ENCODE measurements around the gene RABGAP1L.
"Not testable (repeated sequence)": the region's sequence is repeated elsewhere in the genome, so short reads cannot be mapped to it uniquely, and the experiment has no call there.

RABGAP1L gene

GRCh38 chr1:174543421-174543820 is 384.1 kb downstream of the RABGAP1L start:
- not testable (repeated sequence) for DNase-seq (ENCODE audit: low read depth in 1 of 2, low spot score in 1 of 2)

DNA sequence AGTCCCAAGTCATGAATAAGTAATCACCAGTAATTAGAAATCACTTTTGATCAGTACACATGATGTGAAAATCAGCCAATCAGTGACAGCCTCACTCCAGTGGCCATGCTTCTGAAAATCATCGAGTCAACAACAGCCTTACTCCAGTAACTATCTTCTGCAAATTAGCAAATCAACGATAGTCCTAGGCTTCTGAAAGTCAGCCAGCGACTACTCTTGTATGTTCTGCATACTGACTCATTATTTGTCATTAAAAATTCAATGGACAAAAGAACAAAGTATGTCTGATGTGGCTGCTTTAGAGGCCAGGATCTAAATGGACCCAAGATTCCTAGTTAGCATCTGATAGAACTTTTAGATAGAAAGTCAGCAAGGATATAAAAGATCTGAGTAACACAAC is 391.0 kb downstream of the RABGAP1L start:
- DNase-seq (ENCODE audit: low read depth in 1 of 2, low spot score in 1 of 2): no peak

DNA sequence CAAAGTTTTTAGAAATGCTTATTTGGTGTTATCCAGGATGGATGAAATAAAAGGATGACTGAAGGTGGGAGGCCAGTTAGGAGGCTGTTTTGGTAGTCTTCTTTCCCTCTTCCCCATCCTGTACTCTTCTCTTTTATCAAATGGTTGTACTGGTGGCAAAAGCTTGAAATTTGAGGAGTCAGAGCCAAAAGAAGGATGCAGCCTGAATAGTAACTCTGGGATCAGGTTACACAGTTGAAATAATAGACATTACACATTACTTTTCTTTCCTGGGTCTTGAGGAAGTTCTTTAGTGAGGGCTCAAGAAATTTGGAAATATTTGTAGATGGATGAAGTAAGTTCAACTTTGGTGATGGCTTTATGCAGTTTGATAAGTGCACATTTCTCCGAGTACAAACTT is 397.1 kb downstream of the RABGAP1L start:
- DNase-seq (ENCODE audit: low read depth in 1 of 2, low spot score in 1 of 2): no peak

DNA sequence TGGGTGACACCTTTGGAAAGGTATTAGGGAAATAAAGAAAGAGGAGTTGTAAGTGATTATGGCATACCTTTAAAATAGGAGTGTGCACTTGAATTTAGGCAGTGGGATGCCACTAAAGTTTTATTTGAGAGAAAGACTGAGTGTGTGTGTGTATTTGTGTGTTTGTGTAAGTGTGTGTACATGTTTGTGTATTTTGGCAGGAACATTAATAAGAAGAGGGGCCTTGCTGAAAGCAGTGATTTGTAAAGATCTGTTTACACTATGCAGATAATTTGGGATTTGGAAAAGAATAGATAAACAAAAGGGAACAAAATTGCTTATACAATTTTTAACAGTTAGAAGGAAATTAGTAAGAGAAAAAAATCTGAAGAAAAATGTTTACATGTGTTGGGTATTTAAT is 409.2 kb downstream of the RABGAP1L start:
- no peak for DNase-seq (ENCODE audit: low read depth in 1 of 2, low spot score in 1 of 2)

DNA sequence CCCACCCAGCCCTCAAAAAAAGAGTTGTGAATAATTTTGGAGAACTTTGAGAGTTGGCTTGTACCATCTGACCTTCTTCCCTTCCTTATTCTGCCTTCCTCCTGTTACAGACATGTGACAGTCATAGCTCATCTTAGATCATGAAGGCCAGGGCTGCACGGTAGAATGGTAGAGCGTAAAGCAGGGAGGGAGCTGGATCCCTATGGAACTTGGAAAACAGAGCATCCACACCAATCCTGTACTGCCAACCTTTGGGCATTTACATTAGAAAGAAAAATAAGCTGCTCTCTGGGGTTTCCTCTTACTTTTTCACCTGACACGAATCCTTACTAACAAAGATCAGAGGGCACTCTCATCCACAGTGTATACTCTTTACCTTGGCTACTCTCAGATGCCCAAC is 409.9 kb downstream of the RABGAP1L start:
- DNase-seq (ENCODE audit: low read depth in 1 of 2, low spot score in 1 of 2): no peak

GRCh38 chr1:174572771-174573170 is 413.5 kb downstream of the RABGAP1L start:
- DNase-seq (ENCODE audit: low read depth in 1 of 2, low spot score in 1 of 2): no peak

DNA sequence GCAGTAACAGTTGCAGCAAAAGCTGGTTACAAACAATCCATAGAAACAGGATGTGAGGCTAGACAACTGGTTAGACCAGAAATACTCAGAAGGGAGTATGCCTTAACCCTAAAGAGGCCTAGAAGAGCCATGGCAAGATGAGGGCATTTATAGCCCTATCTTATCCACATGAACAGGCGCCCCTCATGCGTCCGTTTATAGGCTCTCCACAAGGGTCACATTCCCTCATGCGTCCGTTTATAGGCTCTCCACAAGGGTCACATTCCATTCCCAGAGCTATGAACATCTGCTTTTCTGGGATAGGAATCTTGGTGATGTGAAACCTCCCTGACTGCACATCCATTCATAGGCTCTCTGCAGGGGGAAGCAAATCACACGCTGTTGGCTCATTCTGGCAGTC is 416.8 kb downstream of the RABGAP1L start:
- not testable (repeated sequence) for DNase-seq (ENCODE audit: low read depth in 1 of 2, low spot score in 1 of 2)

DNA sequence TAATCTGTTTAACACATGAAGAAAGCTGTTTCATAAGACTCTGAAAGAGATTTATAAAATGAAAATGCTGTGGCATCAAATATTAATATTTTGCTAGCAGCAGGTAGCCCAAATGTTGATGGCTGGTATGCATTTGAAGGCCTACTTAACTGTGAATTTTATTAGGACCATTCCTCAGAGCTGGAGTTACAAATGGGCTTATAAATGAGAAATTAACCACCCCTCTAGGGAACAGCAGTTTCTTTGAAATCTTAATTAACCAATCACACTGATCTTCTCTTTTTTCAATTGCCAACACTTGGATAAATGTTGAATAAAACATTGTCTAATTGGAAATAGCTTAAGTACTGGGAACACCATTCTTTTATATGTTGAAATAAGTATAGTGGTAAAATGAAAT is 418.4 kb downstream of the RABGAP1L start:
- no peak for DNase-seq (ENCODE audit: low read depth in 1 of 2, low spot score in 1 of 2)

- DNase-seq (ENCODE audit: low read depth in 1 of 2, low spot score in 1 of 2): no peak
Observed at GRCh38 chr1:174580801-174581200, 421.5 kb downstream of the RABGAP1L start.

GRCh38 chr1:174583316-174583715 is 424.0 kb downstream of the RABGAP1L start:
- DNase-seq (ENCODE audit: low read depth in 1 of 2, low spot score in 1 of 2): no peak

DNA sequence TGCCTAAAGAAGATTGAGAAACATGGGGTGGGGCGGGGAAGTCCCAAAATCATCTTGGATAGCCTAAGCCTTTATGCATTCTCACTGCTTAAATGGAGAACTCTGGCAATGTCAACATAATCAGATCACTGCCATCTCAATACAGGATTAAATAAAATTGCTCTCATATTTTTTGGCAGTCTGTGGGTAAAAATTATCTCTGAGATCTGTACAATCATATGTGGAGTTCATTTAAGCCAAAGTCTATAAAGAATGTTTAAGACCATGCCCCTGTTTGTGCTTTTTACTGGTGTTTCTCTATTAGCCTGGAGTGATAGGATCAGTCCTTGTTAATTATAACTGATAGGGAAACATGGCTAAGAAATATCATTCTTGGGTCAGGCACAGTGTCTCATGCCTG is 424.8 kb downstream of the RABGAP1L start:
- DNase-seq (ENCODE audit: low read depth in 1 of 2, low spot score in 1 of 2): no peak

DNA sequence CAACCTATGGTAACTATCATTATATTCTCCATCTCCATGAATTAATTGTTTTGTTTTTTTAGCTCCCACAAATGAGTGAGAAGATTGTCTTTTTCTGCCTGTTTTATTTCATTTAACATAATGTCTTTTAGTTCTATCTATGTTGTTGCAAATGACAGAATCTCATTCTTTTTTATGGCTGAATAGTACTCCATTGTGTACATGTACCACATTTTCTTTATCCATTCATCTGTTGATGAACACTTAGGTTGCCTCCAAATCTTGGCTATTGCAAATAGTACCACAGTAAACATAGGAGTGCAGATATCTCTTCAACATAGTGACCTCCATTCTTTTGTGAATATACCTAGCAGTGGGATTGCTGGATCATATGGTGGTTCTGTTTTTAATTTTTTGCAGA is 429.3 kb downstream of the RABGAP1L start:
- DNase-seq (ENCODE audit: low read depth in 1 of 2, low spot score in 1 of 2): not testable (repeated sequence)

DNA sequence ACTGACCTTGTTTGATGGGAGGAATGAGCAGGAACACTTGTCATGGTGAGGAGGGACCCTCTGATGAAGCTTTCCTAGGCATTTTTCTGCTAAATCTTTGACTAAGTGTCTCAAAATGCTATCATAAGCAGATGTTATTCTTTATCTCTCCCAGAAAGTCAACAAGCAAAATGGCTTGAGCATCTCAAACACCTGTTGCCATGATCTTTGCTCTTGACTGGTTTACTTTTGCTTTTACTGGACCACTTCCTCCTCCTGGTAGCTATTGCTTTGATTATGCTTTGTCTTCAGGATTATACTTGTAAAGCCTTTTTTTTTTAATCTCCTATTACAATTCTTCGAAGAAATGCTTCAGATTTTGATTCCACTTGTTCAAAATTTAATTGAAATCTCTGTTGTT is 445.9 kb downstream of the RABGAP1L start:
- DNase-seq (ENCODE audit: low read depth in 1 of 2, low spot score in 1 of 2): no peak

DNA sequence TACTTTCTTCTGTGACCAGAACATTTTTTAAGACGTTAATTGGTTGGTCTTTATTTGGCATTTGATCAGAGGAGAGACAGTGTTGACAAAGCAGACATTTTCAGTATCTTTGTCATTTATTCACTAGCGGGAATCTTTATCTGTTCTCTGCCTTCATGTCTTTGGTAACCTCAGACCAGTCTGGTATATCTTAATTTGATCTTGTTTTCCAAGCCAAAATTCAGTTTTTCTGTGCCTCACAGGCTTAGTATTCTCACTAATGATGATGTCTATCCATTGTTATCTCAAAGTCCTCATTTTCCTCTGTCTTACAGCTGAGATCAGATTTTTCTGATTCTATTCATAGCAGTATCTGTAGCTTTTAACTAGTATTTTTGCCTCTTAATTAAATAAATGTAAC is 447.2 kb downstream of the RABGAP1L start:
- DNase-seq (ENCODE audit: low read depth in 1 of 2, low spot score in 1 of 2): no peak

DNA sequence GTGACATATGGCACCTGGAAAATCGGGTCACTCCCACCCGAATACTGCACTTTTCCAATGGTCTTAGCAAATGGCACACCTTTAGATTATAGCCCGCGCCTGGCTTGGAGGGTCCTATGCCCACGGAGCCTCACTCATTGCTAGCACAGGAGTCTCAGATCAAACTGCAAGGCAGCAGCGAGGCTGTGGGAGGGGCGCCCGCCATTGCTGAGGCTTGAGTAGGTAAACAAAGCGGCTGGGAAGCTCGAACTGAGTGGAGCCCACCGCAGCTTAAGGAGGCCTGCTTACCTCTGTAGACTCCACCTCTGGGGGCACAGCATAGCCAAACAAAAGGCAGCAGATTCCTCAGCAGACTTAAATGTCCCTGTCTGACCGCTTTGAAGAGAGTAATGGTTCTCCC is 458.6 kb downstream of the RABGAP1L start:
- DNase-seq (ENCODE audit: low read depth in 1 of 2, low spot score in 1 of 2): not testable (repeated sequence)

- no peak for DNase-seq (ENCODE audit: low read depth in 1 of 2, low spot score in 1 of 2)
Observed at GRCh38 chr1:174623324-174624035, 464.2 kb downstream of the RABGAP1L start.

DNA sequence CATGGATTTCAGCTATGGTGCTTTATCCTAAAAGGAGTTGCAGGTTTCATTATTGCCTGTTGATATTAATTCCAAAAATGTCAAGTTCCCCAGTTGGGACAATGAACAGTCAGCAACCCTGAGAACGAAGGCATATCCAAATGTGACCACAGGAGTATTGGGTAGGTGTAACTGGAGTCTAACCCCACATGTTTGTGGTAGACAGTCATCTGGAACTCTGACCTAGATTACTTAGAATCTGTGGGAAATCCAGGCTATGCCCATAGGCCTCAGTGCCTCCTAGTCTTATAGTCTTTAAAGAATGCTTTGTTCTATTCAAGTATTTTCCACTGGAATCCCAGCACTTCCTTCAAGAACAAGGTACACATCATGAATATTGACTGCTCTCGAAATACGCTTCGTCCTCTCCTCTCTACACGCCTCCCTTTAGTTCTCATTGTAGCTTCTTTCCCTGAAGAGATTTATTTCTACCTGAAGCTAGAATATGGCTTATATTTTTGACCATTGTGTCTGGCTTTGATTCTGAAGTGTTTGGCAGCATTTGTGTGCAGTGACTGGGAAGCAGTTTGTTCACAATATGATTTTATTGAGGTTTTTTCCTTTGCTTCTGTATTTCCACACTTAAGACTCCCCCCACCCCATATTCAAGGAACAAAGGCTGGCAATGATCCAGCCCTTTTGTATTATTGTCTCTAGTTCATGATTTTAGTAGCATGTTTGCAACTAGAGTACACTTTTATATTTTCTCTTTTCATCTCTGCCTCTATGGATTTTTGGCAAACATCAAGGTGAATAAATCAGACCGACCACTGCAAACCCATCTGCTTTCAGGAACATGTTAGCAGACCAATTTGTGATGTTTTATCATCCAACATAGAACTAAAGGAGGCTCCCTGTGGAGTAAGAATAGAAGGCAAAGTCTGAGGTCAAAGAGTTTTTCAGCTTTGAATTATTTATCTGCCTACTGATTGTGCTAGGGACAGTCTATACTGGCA is 467.0 kb downstream of the RABGAP1L start:
- DNase-seq (ENCODE audit: low read depth in 1 of 2, low spot score in 1 of 2): no peak

GRCh38 chr1:174637487-174637886 is 478.2 kb downstream of the RABGAP1L start:
- DNase-seq (ENCODE audit: low read depth in 1 of 2, low spot score in 1 of 2): no peak

DNA sequence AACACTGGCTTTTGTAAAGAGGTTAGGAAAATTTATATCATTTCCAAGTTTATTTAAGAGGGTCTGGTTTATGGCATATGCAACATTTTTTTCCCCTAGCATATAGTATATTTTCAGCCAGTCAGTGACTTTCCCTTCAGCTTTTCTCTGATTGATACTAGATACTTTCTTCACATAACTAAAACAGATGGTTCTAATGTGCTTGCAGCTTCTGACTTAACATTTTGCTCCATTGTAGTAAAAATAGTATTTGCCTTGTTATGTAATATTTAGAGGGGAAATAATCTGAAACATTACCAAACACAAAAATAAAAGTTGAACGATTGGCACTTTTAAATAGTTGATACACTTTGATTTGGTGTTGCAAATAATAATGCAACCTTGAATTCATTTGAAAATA is 480.1 kb downstream of the RABGAP1L start:
- no peak for DNase-seq (ENCODE audit: low read depth in 1 of 2, low spot score in 1 of 2)

GRCh38 chr1:174640783-174641182 is 481.5 kb downstream of the RABGAP1L start:
- DNase-seq (ENCODE audit: low read depth in 1 of 2, low spot score in 1 of 2): no peak

- no peak for DNase-seq (ENCODE audit: low read depth in 1 of 2, low spot score in 1 of 2)
Observed at GRCh38 chr1:174642393-174642792, 483.1 kb downstream of the RABGAP1L start.

- no peak for DNase-seq (ENCODE audit: low read depth in 1 of 2, low spot score in 1 of 2)
Observed at GRCh38 chr1:174643206-174643605, 483.9 kb downstream of the RABGAP1L start.

Measured in activated CD4-positive, alpha-beta T cell treated with anti-CD3 and anti-CD28 coated beads, Interleukin-2, amount 50 U/mL, for 24 hours (primary cell).